RKO (cell line): ENCODE data around the gene NPY5R.

Experiments used
- DNase-seq: peaks from one replicate; pipeline ENCODE4 v3.0.0-alpha.2; 2016; ENCODE audit warnings: low spot score

NPY5R gene

DNA sequence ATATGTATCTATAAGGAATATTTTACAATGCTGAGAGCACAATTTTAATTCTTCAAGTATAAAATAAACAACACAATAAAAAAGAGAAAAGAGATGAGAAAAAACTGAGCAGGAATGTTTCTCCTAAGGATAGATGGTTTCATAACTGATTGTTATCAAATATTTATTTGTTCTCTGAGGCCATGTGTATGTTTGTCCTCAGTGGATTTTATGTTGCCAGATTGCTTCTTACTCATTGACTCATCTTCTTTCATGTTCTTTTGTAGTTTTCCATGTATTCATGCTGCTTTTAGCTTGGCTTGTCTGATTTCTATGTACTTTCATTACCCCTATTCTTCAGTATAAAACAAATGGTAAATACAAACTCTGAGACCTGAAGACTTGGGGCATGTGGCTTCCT lies 41.2 kb downstream of the NPY5R start:
- DNase-seq: no peak

DNA sequence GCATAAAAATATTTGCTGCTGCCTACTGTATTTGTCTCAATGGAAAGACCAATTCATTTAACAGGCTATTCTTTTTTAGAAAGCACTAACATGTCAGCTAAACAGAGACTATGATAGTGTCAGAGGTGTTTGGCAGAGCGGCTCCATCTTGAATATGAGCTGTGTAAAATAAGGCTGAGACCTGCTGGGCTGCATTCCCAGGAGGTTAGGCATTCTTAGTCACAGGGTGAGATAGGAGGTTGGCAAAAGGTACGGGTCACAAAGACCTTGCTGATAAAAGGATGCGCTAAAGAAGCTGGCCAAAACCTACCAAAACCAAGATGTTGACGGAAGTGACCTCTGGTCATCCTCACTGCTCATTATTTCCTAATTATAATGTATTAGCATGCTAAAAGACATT lies 41.8 kb downstream of the NPY5R start:
- DNase-seq: no peak

DNA sequence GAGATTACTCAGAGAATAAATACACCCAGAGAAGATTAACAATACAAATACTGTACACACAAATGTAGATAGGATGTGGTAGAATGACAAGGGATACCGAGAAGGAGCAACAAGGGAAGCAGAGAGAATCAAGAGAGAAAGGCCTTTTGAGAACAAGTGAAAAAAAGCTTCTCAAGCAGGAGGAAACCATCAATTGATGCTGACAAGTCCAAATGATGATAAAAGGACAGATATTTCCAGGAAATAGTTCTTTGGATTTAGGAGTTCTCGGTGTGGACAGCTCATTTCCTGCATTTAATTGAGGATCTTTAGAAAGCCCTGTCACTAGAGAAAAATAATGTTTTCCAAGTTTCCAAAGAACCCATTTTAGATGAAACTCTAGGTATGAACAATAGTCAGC lies 48.1 kb downstream of the NPY5R start:
- no peak for DNase-seq

DNA sequence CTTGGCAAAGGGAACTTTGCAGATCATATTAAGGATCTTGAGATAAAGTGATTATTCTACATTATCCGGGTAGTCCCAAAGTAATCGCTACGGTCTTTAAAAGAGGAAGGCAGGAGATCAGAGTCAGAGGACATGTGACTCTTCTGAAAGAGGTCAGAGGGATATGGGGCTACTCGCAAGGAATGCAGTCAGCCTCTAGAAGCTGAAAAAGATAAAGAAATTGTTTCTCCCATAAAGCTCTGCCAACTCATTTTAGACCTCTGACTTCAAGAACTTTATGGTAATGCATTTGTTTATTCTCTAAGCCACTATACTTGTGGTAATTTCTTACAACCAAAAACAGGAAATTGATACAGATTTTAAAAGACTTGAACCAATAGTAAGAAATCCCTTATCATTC lies 48.6 kb downstream of the NPY5R start:
- no peak for DNase-seq

DNA sequence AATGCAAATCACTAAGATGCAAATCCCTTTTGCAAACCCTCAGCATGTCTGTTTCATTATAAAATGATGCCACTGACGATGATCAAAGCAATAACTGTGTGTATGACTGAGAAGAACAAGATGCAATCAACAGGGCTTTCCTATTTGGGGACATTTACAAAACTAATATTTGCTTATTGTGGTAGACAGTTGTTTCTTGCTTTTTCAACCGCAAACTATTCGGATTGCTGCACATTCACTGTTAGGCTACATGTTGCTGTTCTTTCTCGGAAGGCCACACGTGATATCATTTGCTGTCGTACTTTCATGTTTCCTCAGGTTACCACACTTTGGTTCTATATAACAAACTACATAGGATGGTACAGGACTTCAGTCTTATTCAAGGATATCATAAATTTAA lies 49.8 kb downstream of the NPY5R start:
- no peak for DNase-seq

DNA sequence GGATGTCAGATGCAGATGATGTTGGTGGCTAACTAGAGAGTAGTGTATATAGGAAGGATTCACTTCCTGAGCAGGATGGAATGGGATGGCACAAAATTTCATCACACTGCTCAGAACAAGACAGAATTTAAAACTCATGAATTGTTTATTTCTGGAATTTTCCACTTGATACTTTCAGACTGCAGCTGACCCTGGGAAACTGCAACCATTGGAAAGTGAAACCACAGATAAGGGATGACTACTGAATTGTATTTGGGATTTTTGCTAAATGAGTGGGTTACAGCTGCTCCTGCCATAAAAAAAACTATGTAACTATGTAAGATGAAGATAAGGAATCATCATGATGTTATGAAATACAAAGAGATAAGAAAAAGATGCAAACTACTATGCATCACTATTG lies 51.4 kb downstream of the NPY5R start:
- no peak for DNase-seq

DNA sequence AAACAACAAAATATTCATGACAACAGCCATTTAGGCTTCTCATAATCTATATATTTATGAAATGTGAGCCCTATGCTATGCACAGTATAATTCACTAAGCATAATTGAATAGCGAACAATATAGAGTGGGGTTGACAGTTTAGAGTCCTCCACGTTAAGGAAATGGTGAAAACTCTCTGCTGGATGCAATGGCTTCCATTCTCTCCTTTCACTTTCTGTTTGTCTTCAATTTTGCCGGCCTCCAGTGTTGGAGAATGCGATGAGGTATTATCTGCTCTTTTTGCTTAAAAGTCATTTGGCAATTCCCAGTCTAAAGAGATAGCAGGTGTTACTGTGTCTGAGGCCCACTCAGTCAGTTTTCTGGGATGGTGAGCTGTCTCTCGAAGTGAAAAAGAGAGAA lies 52.1 kb downstream of the NPY5R start:
- DNase-seq: no peak

DNA sequence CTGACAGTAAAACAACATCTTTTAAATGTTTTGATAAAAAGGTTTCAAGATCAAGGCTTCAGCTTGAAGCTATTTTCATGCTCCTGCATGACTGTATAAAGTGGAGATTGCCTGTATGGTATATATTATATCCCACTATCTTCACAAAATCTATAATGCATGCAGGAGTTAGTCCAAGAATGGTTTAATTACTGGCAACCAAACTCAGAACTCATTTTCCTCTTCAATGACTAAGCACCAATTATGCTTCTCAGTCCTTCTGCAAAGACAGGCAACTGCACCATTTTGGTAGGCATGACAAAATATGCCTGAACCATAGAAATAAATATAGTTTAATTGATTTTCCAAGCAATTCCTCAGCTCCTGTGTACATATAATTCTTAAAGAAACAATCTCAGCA lies 54.5 kb downstream of the NPY5R start:
- DNase-seq: no peak

DNA sequence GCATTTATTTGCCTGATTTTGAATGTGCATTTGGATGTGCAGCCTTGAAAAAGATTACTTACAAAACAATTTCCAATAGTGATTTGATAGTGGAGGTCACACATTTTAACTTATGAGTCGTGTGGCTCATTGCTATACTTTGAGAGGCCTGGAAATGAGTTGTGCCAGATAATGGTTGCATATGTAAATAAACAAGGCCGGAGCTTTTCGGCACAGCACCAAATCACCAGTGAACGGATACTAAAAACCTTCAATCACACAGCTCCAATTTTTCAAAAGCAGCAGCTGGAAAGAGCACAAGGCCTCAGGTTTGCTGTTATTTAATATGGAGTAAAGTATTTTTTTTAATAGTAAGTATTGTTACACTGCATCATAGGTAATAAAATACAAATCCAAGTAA lies 57.2 kb downstream of the NPY5R start:
- DNase-seq: no peak
